Esophagus muscularis mucosa (tissue), 4 donors: ENCODE results near the gene PRR11. TPM values are rescaled to one million over a fixed set of nuclear protein-coding genes. Genes with fewer than 3 reads are reported as not detected.

Experiments used
- DNase-seq: peaks from one replicate; pipeline ENCODE4 v3.0.0-alpha.2; 2017; ENCODE audit errors: extremely low spot score
- H3K27ac ChIP-seq, 4 donors: fragments of 200-600 bp; sonication (generic); replicated peaks in 1 of 4; 1 replicate in 3 of 4; 2 replicates in 1 of 4; pipeline ENCODE4 v1.5.1; 2016 to 2019; ENCODE audit warnings: mild to moderate bottlenecking in 1 of 4
- H3K27me3 ChIP-seq, 4 donors: fragments of 200-600 bp; sonication (generic); one replicate each; pipeline versions ENCODE4 v1.5.1 to v1.6.0; 2016 to 2019
- H3K36me3 ChIP-seq, 4 donors: fragments of 200-600 bp; sonication (generic); one replicate each; pipeline ENCODE4 v1.5.1; 2016 to 2019
- H3K4me1 ChIP-seq, 4 donors: fragments of 200-600 bp; sonication (generic); one replicate each; pipeline ENCODE4 v1.5.1; 2016 to 2019
- H3K4me3 ChIP-seq, 4 donors: fragments of 200-600 bp; sonication (generic); 1 replicate in 2 of 4; 2 replicates in 2 of 4; pipeline ENCODE4 v1.5.1; 2016 to 2019; ENCODE audit warnings: mild to moderate bottlenecking in 4 of 4, moderate library complexity in 1 of 4
- H3K9me3 ChIP-seq, 4 donors: fragments of 200-600 bp; sonication (generic); 1 replicate in 3 of 4; 2 replicates in 1 of 4; pipeline ENCODE4 v1.5.1; 2016 to 2019
- EP300 ChIP-seq: sonication (generic); formaldehyde crosslinking; IDR thresholded peaks from one replicate; pipeline ENCODE4 v1.6.1; 2017; ENCODE audit warnings: antibody characterized with exemption
- POLR2A ChIP-seq: fragments of 450-650 bp; IDR thresholded peaks from one replicate; pipeline ENCODE4 v1.6.1; 2017; ENCODE audit warnings: antibody characterized with exemption, moderate library complexity, mild to moderate bottlenecking, low read depth
- POLR2AphosphoS5 ChIP-seq, 2 donors: sonication (generic); formaldehyde crosslinking; IDR thresholded peaks; one replicate each; pipeline ENCODE4 v1.6.1; 2017; ENCODE audit warnings: antibody characterized with exemption in 2 of 2
- WGBS: methylation state at CpG from one replicate; pipeline ENCODE4 v1.1.5; 2018; 5-methylcytosine and 5-hydroxymethylcytosine counted together
- intact Hi-C: fragments of 100-400 bp; cut with DNase I; formaldehyde crosslinking; loops from one replicate; pipeline ENCODE4 v1.15.1; 2023
- total RNA-seq, 4 donors: library from RNA; depleted of rRNA; stranded (reverse); fragments of >200 nt; gene quantifications; one replicate each; pipeline versions ENCODE4 v1.1.0 to v1.2.1, GENCODE V29; 2016
- TF ChIP-seq, protein P1 (sequence below), 3 experiments: fragments of 200-600 bp in 2 of 3; fragments of 450-650 bp in 1 of 3; sonication (generic) in 2 of 3; IDR thresholded peaks; one replicate each; pipeline ENCODE4 v1.5.1; 2017 to 2019; ENCODE audit warnings: antibody characterized with exemption in 3 of 3, mild to moderate bottlenecking in 2 of 3, moderate library complexity in 1 of 3

The PRR11 gene
- total RNA-seq, 4 donors from 2014 or later = 0.32 to 110 (median 0.87) TPM

DNA sequence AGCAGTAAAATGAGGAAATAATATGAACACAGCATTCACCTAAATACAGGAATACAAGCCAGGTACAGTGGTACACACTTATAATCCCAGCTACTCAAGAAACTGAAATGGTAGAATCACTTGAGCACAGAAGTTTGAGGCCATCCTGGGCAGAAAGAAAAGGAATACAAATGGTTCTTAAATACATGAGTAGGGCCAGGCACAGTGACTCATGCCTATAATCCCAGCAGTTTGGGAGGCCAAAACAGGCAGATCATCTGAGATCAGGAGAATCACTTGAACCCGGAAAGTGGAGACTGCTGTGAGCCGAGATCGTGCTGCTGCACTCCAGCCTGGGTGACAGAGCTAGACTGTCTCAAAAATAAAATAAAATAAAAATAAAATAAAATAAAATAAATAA is 31.3 kb downstream of the PRR11 start:
- no peaks in the 10 kb centered on the region for H3K36me3 ChIP-seq
- H3K4me3 ChIP-seq = no peak overlapping the region
- TF ChIP-seq POLR2A (no peak), POLR2AphosphoS5 (IDR thresholded peaks at IDR 0.05) (no peak), EP300 (no peak)
- TF ChIP-seq, protein P1, sequence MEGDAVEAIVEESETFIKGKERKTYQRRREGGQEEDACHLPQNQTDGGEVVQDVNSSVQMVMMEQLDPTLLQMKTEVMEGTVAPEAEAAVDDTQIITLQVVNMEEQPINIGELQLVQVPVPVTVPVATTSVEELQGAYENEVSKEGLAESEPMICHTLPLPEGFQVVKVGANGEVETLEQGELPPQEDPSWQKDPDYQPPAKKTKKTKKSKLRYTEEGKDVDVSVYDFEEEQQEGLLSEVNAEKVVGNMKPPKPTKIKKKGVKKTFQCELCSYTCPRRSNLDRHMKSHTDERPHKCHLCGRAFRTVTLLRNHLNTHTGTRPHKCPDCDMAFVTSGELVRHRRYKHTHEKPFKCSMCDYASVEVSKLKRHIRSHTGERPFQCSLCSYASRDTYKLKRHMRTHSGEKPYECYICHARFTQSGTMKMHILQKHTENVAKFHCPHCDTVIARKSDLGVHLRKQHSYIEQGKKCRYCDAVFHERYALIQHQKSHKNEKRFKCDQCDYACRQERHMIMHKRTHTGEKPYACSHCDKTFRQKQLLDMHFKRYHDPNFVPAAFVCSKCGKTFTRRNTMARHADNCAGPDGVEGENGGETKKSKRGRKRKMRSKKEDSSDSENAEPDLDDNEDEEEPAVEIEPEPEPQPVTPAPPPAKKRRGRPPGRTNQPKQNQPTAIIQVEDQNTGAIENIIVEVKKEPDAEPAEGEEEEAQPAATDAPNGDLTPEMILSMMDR (IDR thresholded peaks at IDR 0.05) = no peak
- H3K4me1 ChIP-seq = no peaks in the 10 kb centered on the region
- 98% methylated on average over 3 of the region's 3 CpGs for WGBS
- no peaks in the 10 kb centered on the region for H3K9me3 ChIP-seq
- intact Hi-C loops = no loop called here
- H3K27ac ChIP-seq = no peak overlapping the region
- DNase-seq = no peak
- H3K27me3 ChIP-seq = no peaks in the 10 kb centered on the region

DNA sequence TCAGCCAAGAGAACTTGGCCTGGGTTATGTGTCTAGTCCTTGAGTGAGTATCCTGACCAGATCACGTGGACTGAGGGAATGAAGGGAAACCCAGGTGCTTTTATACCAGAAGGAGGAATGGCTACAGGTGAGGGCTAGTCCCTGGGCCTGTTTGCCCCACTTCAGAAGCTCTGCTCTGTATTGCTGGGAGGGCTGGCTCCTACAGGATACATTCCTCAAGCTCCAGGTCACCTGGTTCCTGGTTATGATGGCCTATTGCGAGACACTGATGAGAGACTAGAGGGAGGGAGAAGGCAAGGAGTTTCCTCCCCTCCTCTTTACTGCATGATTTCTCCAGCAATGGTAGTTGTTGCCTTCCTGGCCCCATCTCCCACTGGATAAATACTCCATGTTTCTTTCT is 35.3 kb downstream of the PRR11 start:
- no peak for DNase-seq
- no peak overlapping the region for H3K27ac ChIP-seq
- no peak for TF ChIP-seq POLR2AphosphoS5 (IDR thresholded peaks at IDR 0.05)
- no peak for TF ChIP-seq POLR2A
- TF ChIP-seq, protein P1 (IDR thresholded peaks at IDR 0.05) = no peak
- TF ChIP-seq EP300 = no peak
- WGBS = 93% methylated on average over 2 of the region's 2 CpGs
- no peaks in the 10 kb centered on the region for H3K9me3 ChIP-seq
- H3K36me3 ChIP-seq = no peaks in the 10 kb centered on the region
- no peaks in the 10 kb centered on the region for H3K27me3 ChIP-seq
- H3K4me3 ChIP-seq = no peak overlapping the region
- no peaks in the 10 kb centered on the region for H3K4me1 ChIP-seq
- intact Hi-C loops = no loop called here

DNA sequence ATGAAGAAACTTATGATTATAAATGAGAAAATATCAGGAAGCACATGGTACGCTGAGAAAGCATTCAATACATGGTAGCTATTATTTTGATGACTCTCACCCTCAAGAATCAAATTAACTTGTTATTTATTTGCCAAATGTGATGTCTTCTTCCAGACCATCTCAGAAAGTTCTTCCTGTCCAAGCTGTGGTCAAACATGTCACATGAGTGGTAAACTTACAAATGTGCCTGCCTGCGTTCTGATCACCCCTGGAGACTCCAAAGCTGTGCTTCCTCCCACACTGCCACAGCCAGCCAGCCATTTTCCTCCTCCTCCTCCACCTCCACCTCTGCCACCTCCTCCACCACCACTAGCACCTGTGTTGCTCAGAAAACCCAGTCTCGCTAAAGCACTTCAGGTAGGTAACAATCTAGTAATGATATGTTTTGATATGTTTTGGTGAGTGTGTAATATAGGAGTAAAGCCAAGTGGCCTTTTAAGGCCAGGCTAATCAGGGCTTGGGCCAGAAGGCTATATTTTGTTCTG is 37.9 kb downstream of the PRR11 start:
- intact Hi-C loops = no loop called here
- Histone ChIP-seq H3K36me3 (peaks cover 0 to 6% (median 0%) of the 10 kb centered on the region in 4 donors), H3K9me3 (no peaks in the 10 kb centered on the region), H3K4me3 (no peak overlapping the region), H3K27me3 (no peaks in the 10 kb centered on the region), H3K4me1 (no peaks in the 10 kb centered on the region), H3K27ac (no peak overlapping the region)
- WGBS = 96% methylated on average over 3 of the region's 3 CpGs
- DNase-seq = no peak
- TF ChIP-seq EP300 (no peak), POLR2AphosphoS5 (IDR thresholded peaks at IDR 0.05) (no peak), POLR2A (no peak)
- TF ChIP-seq, protein P1 (IDR thresholded peaks at IDR 0.05) = no peak

DNA sequence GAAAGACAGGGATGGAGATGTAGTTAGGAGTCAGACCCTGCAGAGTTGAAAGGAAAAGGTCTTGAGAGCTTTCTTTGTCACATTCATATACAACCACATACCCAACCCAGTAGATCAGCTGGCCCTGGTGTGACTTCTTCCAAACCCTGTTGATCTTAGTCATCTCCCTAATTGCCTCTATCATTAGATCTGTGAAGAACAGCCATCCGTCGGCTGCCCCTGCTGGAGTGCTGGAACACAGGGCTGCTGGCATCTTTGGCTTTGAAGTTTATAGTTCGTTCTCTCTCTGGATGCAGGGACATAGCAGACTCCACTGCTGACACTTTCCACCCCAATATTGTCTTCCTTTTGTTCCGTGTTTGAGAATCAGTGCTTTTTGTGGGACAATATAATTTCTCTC is 43.9 kb downstream of the PRR11 start:
- TF ChIP-seq EP300 (no peak), POLR2A (no peak), POLR2AphosphoS5 (IDR thresholded peaks at IDR 0.05) (no peak)
- TF ChIP-seq, protein P1 (IDR thresholded peaks at IDR 0.05) = no peak
- Histone ChIP-seq H3K27ac (no peak overlapping the region), H3K27me3 (no peaks in the 10 kb centered on the region), H3K9me3 (no peaks in the 10 kb centered on the region), H3K4me3 (no peak overlapping the region), H3K4me1 (no peaks in the 10 kb centered on the region), H3K36me3 (peaks cover 0 to 6% (median 0%) of the 10 kb centered on the region in 4 donors)
- WGBS = 96% methylated on average over 4 of the region's 4 CpGs
- intact Hi-C loops = no loop called here
- no peak for DNase-seq

DNA sequence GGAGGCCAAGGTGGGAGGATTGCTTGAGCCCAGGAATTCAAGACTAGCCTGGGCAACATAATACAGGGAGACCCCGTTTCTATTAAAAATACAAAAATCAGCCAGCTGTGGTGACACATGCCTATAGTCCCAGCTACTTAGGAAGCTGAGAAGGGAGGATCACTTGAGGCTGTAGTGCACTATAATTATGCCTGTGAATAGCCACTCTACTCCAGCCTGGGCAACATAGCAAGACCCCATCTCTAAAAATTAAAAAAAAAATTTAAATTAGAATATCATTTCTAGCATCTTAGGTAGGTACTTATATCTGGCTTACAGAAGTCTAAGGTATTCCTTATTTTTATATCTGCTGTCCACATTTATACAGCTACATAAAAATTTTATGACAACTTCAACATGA is 46.8 kb downstream of the PRR11 start:
- intact Hi-C loops = no loop called here
- H3K4me3 ChIP-seq = no peak overlapping the region
- H3K9me3 ChIP-seq = no peaks in the 10 kb centered on the region
- no peak for DNase-seq
- H3K27ac ChIP-seq = no peak overlapping the region
- no peaks in the 10 kb centered on the region for H3K4me1 ChIP-seq
- no peaks in the 10 kb centered on the region for H3K27me3 ChIP-seq
- TF ChIP-seq POLR2A (no peak), POLR2AphosphoS5 (IDR thresholded peaks at IDR 0.05) (no peak), EP300 (no peak)
- TF ChIP-seq, protein P1 (IDR thresholded peaks at IDR 0.05) = no peak
- 100% methylated on average over 1 of the region's 1 CpG for WGBS
- H3K36me3 ChIP-seq = peaks cover 0 to 6% (median 0%) of the 10 kb centered on the region in 4 donors
